Measurements from ENCODE around the gene PRR14L.
"Not testable (repeated sequence)": the region's sequence is repeated elsewhere in the genome, so short reads cannot be mapped to it uniquely, and the experiment has no call there.

Gene PRR14L

GRCh38 chr22:31749636-31750364 is at the start of gene PRR14L:
Gene PRR14L, minus strand, starts transcription at chr22:31750132. Its CDS starts 11,272 bp downstream, at chr22:31738860.
- FAIRE-seq (no peak), DNase-seq (ENCODE audit: insufficient read length, low spot score) (peak; percentile 45)
- TF ChIP-seq CTCF (IDR thresholded peaks at IDR 0.05; ENCODE audit: insufficient read depth, missing control alignments) = peak; percentile 3

GRCh38 chr22:31799358-31799757 is 49.4 kb upstream of the PRR14L start:
- not testable (repeated sequence) for FAIRE-seq; DNase-seq (ENCODE audit: insufficient read length, low spot score)

GRCh38 chr22:31790240-31790639 is 40.3 kb upstream of the PRR14L start:
- FAIRE-seq (no peak), DNase-seq (ENCODE audit: insufficient read length, low spot score) (no peak)
- TF ChIP-seq CTCF (IDR thresholded peaks at IDR 0.05; ENCODE audit: insufficient read depth, missing control alignments) = no peak

- FAIRE-seq (no peak), DNase-seq (ENCODE audit: insufficient read length, low spot score) (no peak)
Measured at GRCh38 chr22:31789803-31790202, 39.9 kb upstream of the PRR14L start.

GRCh38 chr22:31776231-31776630 is 26.3 kb upstream of the PRR14L start:
- DNase-seq (ENCODE audit: insufficient read length, low spot score) (no peak), FAIRE-seq (no peak)
- TF ChIP-seq CTCF (IDR thresholded peaks at IDR 0.05; ENCODE audit: insufficient read depth, missing control alignments) = no peak

More at GRCh38 chr22:31789803-31790202, 39.9 kb upstream of the PRR14L start:
- no peak for TF ChIP-seq CTCF (IDR thresholded peaks at IDR 0.05; ENCODE audit: insufficient read depth, missing control alignments)

- TF ChIP-seq CTCF (IDR thresholded peaks at IDR 0.05; ENCODE audit: insufficient read depth, missing control alignments) = no peak
- DNase-seq (ENCODE audit: insufficient read length, low spot score) (no peak), FAIRE-seq (no peak)
Measured at GRCh38 chr22:31773416-31773815, 23.5 kb upstream of the PRR14L start.

- DNase-seq (ENCODE audit: insufficient read length, low spot score) (no peak), FAIRE-seq (no peak)
- TF ChIP-seq CTCF (IDR thresholded peaks at IDR 0.05; ENCODE audit: insufficient read depth, missing control alignments) = no peak
Measured at GRCh38 chr22:31768422-31769059, 18.6 kb upstream of the PRR14L start.

Data from D721Med (cell line).